ENCODE measurements around the gene RRP9. TPM values are rescaled to one million over a fixed set of nuclear protein-coding genes. Genes with fewer than 3 reads are reported as not detected.

Gene RRP9
- total and polyA plus RNA-seq, 2 donors (not counting 1 experiment from before 2014, with no cell fraction given): 16.7 to 21.9 TPM

DNA sequence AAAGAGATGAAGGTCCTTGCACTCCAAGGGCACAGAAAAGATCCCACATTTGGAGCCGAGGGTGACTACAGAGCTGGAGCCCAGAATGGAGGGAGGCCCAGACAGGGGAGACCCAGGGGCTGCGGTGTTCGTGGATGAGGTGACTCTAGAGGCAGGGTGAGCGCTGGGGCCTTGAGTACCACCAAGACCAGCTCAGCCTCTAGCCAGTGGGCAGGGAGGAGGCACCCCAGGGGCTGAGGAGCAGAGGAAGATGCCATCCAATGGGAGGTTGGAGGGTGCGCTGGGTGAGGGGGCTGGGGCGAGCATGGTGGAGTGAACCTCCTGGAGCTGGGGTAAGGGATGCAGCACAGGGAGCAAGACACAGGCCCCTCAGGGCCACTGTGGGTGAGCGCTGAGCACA lies 13.3 kb downstream of the RRP9 start:
- peaks cover 0 to 9% of the 10 kb centered on the region in 2 experiments for H3K36me3 ChIP-seq (replicated peaks in 1 of 2; ENCODE audit: control extremely low read depth in 1 of 2, control insufficient read depth in 1 of 2, extremely low read depth in 1 of 2, insufficient read depth in 2 of 2, low read length in 1 of 2)
- DNase-seq (no peak), ATAC-seq (ENCODE audit: low read depth) (no peak)
- H3K9me3 ChIP-seq (ENCODE audit: control extremely low read depth in 1 of 3, control insufficient read depth in 2 of 3, insufficient read depth in 1 of 3, low read length in 2 of 3): no peaks in the 10 kb centered on the region
- Mint-ChIP-seq H3K27ac (no peak overlapping the region), H3K4me3 (no peak overlapping the region), H3K4me1 (no peaks in the 10 kb centered on the region), H3K27me3 (no peaks in the 10 kb centered on the region), H3K9me3 (ENCODE audit: insufficient read depth) (no peaks in the 10 kb centered on the region)
- no peaks in the 10 kb centered on the region for H3K4me1 ChIP-seq (ENCODE audit: control insufficient read depth in 2 of 2, insufficient read depth in 2 of 2, low read length in 2 of 2)
- no peaks in the 10 kb centered on the region for H3K27me3 ChIP-seq (replicated peaks in 1 of 4; ENCODE audit: control extremely low read depth in 1 of 4, control insufficient read depth in 3 of 4, insufficient read depth in 4 of 4, low read length in 3 of 4)
- no peak overlapping the region for H3K4me3 ChIP-seq (ENCODE audit: control extremely low read depth in 1 of 5, extremely low read depth in 1 of 5, insufficient read depth in 1 of 5, low read depth in 2 of 5, low read length in 4 of 5)
- no peak overlapping the region for H3K27ac ChIP-seq (ENCODE audit: low read length in 2 of 2)
- no peak overlapping the region for H3K9ac ChIP-seq (ENCODE audit: low read length)
- no peaks in the 10 kb centered on the region for H3K79me2 ChIP-seq (ENCODE audit: control insufficient read depth, insufficient read depth, low read length)
- TF ChIP-seq, protein P1, sequence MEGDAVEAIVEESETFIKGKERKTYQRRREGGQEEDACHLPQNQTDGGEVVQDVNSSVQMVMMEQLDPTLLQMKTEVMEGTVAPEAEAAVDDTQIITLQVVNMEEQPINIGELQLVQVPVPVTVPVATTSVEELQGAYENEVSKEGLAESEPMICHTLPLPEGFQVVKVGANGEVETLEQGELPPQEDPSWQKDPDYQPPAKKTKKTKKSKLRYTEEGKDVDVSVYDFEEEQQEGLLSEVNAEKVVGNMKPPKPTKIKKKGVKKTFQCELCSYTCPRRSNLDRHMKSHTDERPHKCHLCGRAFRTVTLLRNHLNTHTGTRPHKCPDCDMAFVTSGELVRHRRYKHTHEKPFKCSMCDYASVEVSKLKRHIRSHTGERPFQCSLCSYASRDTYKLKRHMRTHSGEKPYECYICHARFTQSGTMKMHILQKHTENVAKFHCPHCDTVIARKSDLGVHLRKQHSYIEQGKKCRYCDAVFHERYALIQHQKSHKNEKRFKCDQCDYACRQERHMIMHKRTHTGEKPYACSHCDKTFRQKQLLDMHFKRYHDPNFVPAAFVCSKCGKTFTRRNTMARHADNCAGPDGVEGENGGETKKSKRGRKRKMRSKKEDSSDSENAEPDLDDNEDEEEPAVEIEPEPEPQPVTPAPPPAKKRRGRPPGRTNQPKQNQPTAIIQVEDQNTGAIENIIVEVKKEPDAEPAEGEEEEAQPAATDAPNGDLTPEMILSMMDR (IDR thresholded peaks at IDR 0.05): no peak
- TF ChIP-seq EZH2 (IDR thresholded peaks at IDR 0.05; ENCODE audit: borderline replicate concordance, insufficient read depth, low read depth, low read length, poor library complexity, severe bottlenecking): no peak
- no peaks in the 10 kb centered on the region for H4K20me1 ChIP-seq (ENCODE audit: control insufficient read depth, insufficient read depth, low read length, poor library complexity, severe bottlenecking)
- no peak overlapping the region for H2AFZ ChIP-seq (ENCODE audit: insufficient read depth, low read depth, low read length, poor library complexity, severe bottlenecking)
- intact Hi-C loops (cut with micrococcal nuclease): no loop called here
- no peak overlapping the region for H3K4me2 ChIP-seq (replicated peaks; ENCODE audit: low read depth, low read length, poor library complexity, severe bottlenecking)
- WGBS (ENCODE audit: insufficient coverage): 94% methylated on average over 5 of the region's 7 CpGs
- ChIA-PET POLR2A (no interaction called here), CTCF (no interaction called here)

DNA sequence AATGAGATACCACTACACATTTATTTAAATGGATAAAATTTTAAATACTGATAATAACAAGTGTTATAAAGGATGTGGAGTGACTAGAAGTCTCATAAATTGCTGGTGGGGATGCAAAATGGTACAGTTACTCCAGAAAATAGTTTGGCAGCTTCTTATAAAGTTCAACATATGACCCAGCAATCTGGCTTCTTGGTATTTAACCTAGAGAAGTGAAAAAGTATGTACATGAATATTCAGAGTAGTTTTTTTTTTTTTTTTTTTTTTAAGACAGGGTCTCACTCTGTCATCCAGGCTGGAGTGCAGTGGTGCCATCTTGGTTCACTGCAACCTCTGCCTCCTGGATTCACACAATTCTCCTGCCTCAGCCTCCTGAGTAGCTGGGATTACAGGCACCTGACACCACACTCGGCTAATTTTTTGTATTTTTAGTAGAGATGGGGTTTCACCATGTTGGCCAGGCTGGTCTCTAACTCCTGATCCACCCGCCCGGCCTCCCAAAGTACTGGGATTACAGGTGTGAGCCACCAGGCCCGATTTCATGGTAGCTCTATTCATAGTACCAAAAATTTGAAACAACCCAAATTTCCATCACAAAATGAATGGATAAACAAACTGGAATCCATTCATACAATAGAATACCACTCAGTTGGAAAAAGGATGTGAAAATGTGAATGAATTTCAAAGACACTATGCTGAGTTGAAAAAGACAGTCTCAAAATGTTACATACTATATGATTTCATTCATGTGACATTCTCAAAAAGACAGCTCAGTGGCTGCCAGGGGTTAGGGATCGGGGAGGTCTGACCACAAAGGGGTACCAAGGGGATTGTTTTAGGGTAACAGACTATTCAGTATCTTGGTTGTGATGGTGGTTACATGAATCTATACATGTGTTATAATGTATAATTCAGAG lies 14.4 kb downstream of the RRP9 start:
- Histone ChIP-seq H4K20me1 (ENCODE audit: control insufficient read depth, insufficient read depth, low read length, poor library complexity, severe bottlenecking) (no peaks in the 10 kb centered on the region), H3K27me3 (replicated peaks in 1 of 4; ENCODE audit: control extremely low read depth in 1 of 4, control insufficient read depth in 3 of 4, insufficient read depth in 4 of 4, low read length in 3 of 4) (no peaks in the 10 kb centered on the region), H3K36me3 (replicated peaks in 1 of 2; ENCODE audit: control extremely low read depth in 1 of 2, control insufficient read depth in 1 of 2, extremely low read depth in 1 of 2, insufficient read depth in 2 of 2, low read length in 1 of 2) (no peaks in the 10 kb centered on the region), H2AFZ (ENCODE audit: insufficient read depth, low read depth, low read length, poor library complexity, severe bottlenecking) (no peak overlapping the region), H3K79me2 (ENCODE audit: control insufficient read depth, insufficient read depth, low read length) (no peaks in the 10 kb centered on the region), H3K9ac (ENCODE audit: low read length) (no peak overlapping the region), H3K4me1 (ENCODE audit: control insufficient read depth in 2 of 2, insufficient read depth in 2 of 2, low read length in 2 of 2) (no peaks in the 10 kb centered on the region), H3K27ac (ENCODE audit: low read length in 2 of 2) (no peak overlapping the region), H3K4me3 (ENCODE audit: control extremely low read depth in 1 of 5, extremely low read depth in 1 of 5, insufficient read depth in 1 of 5, low read depth in 2 of 5, low read length in 4 of 5) (no peak overlapping the region), H3K4me2 (replicated peaks; ENCODE audit: low read depth, low read length, poor library complexity, severe bottlenecking) (no peak overlapping the region), H3K9me3 (ENCODE audit: control extremely low read depth in 1 of 3, control insufficient read depth in 2 of 3, insufficient read depth in 1 of 3, low read length in 2 of 3) (no peaks in the 10 kb centered on the region)
- TF ChIP-seq, protein P1 (IDR thresholded peaks at IDR 0.05): no peak
- no peak for TF ChIP-seq EZH2 (IDR thresholded peaks at IDR 0.05; ENCODE audit: borderline replicate concordance, insufficient read depth, low read depth, low read length, poor library complexity, severe bottlenecking)
- ATAC-seq (ENCODE audit: low read depth): no peak
- Mint-ChIP-seq H3K4me1 (no peaks in the 10 kb centered on the region), H3K4me3 (no peak overlapping the region), H3K27ac (no peak overlapping the region), H3K27me3 (peaks cover 2% of the 10 kb centered on the region), H3K9me3 (ENCODE audit: insufficient read depth) (no peaks in the 10 kb centered on the region)
- no peak for DNase-seq
- WGBS (ENCODE audit: insufficient coverage): 60% methylated on average over 1 of the region's 5 CpGs
- intact Hi-C loops (cut with micrococcal nuclease): no loop called here
- ChIA-PET POLR2A (no interaction called here), CTCF (no interaction called here)

Data from B cell (primary cell).